NB4 (cell line): ENCODE measurements around the gene PDCD11.

Experiments used
- MYC ChIP-seq: IDR thresholded peaks from 2 replicates; pipeline ENCODE4 v1.6.1; 2011; ENCODE audit warnings: low read depth, low read length
- POLR2A ChIP-seq: IDR thresholded peaks from 2 replicates; pipeline ENCODE4 v1.6.1; 2011; ENCODE audit warnings: mild to moderate bottlenecking; ENCODE audit not compliant: insufficient read length; ENCODE audit errors: extremely low read depth
- TF ChIP-seq, protein P1 (sequence below): IDR thresholded peaks from one replicate; pipeline ENCODE4 v1.5.1; 2012; ENCODE audit warnings: low read depth, low read length
- TF ChIP-seq, protein P2 (sequence below): IDR thresholded peaks from 2 replicates; pipeline ENCODE4 v1.6.1; 2011; ENCODE audit warnings: low read depth, low read length

DNA sequence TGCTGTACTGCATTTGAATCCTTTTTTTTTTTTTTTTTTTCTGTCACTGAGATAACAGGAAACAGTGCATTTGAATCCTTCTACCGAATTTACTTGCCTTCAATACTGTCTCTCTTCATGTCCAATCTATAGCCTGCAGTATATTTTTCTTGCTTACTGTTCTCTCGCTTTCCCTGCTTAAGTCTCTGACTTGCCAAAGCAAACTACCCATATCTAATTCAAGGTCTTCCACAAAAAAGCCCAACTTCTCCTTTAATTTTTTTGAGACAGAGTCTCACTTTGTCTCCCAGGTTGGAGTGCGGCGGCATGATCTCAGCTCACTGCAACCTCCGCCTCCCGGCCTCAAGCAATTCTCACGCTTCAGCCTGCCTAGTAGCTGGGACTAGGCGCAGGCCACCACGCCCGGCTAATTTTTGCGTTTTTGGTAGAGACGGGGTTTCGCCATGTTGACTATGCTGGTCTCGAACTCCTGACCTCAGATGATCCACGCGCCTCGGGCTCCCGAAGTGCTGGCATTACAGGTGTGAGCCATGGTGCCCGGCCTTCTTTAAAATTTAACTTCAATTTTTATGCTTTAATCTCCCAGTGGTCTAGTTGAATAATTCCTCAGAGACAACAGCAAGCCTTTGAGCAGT is 882 bp downstream of the PDCD11 start:
- TF ChIP-seq, protein P1, sequence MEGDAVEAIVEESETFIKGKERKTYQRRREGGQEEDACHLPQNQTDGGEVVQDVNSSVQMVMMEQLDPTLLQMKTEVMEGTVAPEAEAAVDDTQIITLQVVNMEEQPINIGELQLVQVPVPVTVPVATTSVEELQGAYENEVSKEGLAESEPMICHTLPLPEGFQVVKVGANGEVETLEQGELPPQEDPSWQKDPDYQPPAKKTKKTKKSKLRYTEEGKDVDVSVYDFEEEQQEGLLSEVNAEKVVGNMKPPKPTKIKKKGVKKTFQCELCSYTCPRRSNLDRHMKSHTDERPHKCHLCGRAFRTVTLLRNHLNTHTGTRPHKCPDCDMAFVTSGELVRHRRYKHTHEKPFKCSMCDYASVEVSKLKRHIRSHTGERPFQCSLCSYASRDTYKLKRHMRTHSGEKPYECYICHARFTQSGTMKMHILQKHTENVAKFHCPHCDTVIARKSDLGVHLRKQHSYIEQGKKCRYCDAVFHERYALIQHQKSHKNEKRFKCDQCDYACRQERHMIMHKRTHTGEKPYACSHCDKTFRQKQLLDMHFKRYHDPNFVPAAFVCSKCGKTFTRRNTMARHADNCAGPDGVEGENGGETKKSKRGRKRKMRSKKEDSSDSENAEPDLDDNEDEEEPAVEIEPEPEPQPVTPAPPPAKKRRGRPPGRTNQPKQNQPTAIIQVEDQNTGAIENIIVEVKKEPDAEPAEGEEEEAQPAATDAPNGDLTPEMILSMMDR, result no peak
- TF ChIP-seq POLR2A (no peak), MYC (no peak)
- TF ChIP-seq, protein P2, sequence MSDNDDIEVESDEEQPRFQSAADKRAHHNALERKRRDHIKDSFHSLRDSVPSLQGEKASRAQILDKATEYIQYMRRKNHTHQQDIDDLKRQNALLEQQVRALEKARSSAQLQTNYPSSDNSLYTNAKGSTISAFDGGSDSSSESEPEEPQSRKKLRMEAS, result no peak
